MCF 10A (cell line): ENCODE data around the gene ZNF420. TPM values are rescaled to one million over a fixed set of nuclear protein-coding genes. Genes with fewer than 3 reads are reported as not detected.
"Not testable (repeated sequence)": the region's sequence is repeated elsewhere in the genome, so short reads cannot be mapped to it uniquely, and the experiment has no call there.

Source experiments
- BruUV-seq: library from RNA; stranded (reverse); fragments of 400-500 nt; replicated peaks from 2 replicates; lab custom pipeline; 2021; lab: Mats Ljungman, UMichigan
- CTCF ChIA-PET: fragments of 300-600 bp; sonication (Branson Sonifier 250); formaldehyde crosslinking; extraction: SDS; loops from one replicate; lab custom pipeline; 2021; ENCODE audit warnings: antibody characterized with exemption, inconsistent platforms; lab: Yijun Ruan, JAX
- POLR2A ChIA-PET: fragments of 300-600, 350-650 bp; sonication (Branson Sonifier 250); formaldehyde crosslinking; extraction: SDS; loops from one replicate; lab custom pipeline; 2020; ENCODE audit warnings: antibody characterized with exemption, inconsistent platforms; lab: Yijun Ruan, JAX
- DNase-seq: peaks from one replicate; pipeline ENCODE4 v3.0.0-alpha.2; 2018; ENCODE audit not compliant: unreplicated experiment
- H3K27ac Mint-ChIP-seq: one replicate; pipeline ENCODE4 v1.8.0; 2022; ENCODE audit warnings: mild to moderate bottlenecking, low read depth, mixed read lengths; ENCODE audit not compliant: unreplicated experiment
- H3K27me3 Mint-ChIP-seq: one replicate; pipeline ENCODE4 v1.8.0; 2022; ENCODE audit warnings: mixed read lengths; ENCODE audit not compliant: insufficient read depth, unreplicated experiment
- H3K36me3 Mint-ChIP-seq: one replicate; pipeline ENCODE4 v1.8.0; 2022; ENCODE audit warnings: mild to moderate bottlenecking, moderate library complexity, mixed read lengths; ENCODE audit not compliant: insufficient read depth, unreplicated experiment
- H3K4me1 Mint-ChIP-seq: one replicate; pipeline ENCODE4 v1.8.0; 2022; ENCODE audit warnings: mixed read lengths; ENCODE audit not compliant: insufficient read depth, unreplicated experiment
- H3K4me3 Mint-ChIP-seq: one replicate; pipeline ENCODE4 v1.8.0; 2022; ENCODE audit warnings: mild to moderate bottlenecking, moderate library complexity, mixed read lengths; ENCODE audit not compliant: unreplicated experiment
- H3K9me3 Mint-ChIP-seq: one replicate; pipeline ENCODE4 v1.8.0; 2022; ENCODE audit warnings: mixed read lengths; ENCODE audit not compliant: unreplicated experiment
- intact Hi-C: fragments of 100-400 bp; cut with micrococcal nuclease; formaldehyde crosslinking; loops from 2 replicates; pipeline ENCODE4 v1.14.1; 2022
- total RNA-seq: library from RNA; stranded (reverse); gene quantifications from 2 replicates; pipeline ENCODE4 v1.2.3, GENCODE V29; 2022
- TF ChIP-seq, protein P1 (sequence below): fragments of 200-600 bp; IDR thresholded peaks from one replicate; pipeline ENCODE4 v1.8.0; 2022; ENCODE audit warnings: antibody characterized with exemption, mild to moderate bottlenecking; ENCODE audit not compliant: unreplicated experiment

The ZNF420 gene
- total RNA-seq, 1 experiment from 2014 or later, result 11.0 TPM

DNA sequence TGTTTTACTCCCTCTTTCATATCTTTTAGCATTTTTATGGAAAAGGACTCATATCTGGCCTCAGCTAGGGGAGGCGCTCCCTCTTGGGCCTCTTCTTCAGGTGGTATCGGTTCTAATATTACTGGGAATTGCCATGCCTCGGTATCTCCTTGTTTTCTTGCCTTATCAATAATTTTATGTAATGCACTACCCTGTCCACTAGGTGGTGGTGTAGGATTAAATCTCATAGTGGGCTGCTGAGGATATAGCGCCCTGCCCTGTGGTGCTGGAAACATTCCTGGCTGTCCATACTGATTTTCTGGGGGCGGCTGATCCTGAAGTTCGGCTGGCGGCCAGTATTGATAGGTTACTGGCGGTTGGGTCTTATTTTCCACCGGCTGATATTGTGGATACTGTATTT, 35.8 kb downstream of the ZNF420 start:
- Mint-ChIP-seq H3K4me3 (no peak overlapping the region), H3K9me3 (peaks cover 30% of the 10 kb centered on the region), H3K27me3 (no peaks in the 10 kb centered on the region), H3K27ac (no peak overlapping the region), H3K4me1 (no peaks in the 10 kb centered on the region), H3K36me3 (peaks cover 56% of the 10 kb centered on the region)
- intact Hi-C loops, result no loop called here
- no peak for DNase-seq
- TF ChIP-seq, protein P1, sequence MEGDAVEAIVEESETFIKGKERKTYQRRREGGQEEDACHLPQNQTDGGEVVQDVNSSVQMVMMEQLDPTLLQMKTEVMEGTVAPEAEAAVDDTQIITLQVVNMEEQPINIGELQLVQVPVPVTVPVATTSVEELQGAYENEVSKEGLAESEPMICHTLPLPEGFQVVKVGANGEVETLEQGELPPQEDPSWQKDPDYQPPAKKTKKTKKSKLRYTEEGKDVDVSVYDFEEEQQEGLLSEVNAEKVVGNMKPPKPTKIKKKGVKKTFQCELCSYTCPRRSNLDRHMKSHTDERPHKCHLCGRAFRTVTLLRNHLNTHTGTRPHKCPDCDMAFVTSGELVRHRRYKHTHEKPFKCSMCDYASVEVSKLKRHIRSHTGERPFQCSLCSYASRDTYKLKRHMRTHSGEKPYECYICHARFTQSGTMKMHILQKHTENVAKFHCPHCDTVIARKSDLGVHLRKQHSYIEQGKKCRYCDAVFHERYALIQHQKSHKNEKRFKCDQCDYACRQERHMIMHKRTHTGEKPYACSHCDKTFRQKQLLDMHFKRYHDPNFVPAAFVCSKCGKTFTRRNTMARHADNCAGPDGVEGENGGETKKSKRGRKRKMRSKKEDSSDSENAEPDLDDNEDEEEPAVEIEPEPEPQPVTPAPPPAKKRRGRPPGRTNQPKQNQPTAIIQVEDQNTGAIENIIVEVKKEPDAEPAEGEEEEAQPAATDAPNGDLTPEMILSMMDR, result peak; percentile 27
- ChIA-PET POLR2A (no interaction called here), CTCF (interaction anchor here (0.6 kb wide), 1 partner anchor 12 kb away, joined by 3 read pairs; no protein-coding TSS in a partner anchor)
- BruUV-seq, result no TSS peak

DNA sequence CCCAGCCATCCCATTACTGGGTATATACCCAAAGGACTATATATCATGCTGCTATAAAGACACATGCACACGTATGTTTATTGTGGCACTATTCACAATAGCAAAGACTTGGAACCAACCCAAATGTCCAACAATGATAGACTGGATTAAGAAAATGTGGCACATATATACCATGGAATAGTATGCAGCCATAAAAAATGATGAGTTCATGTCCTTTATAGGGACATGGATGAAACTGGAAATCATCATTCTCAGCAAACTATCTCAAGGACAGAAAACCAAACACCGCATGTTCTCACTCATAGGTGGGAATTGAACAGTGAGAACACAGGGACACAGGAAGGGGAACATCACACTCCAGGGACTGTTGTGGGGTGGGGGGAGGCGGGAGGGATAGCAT, 43.9 kb downstream of the ZNF420 start:
- peaks cover 16% of the 10 kb centered on the region for H3K36me3 Mint-ChIP-seq

DNA sequence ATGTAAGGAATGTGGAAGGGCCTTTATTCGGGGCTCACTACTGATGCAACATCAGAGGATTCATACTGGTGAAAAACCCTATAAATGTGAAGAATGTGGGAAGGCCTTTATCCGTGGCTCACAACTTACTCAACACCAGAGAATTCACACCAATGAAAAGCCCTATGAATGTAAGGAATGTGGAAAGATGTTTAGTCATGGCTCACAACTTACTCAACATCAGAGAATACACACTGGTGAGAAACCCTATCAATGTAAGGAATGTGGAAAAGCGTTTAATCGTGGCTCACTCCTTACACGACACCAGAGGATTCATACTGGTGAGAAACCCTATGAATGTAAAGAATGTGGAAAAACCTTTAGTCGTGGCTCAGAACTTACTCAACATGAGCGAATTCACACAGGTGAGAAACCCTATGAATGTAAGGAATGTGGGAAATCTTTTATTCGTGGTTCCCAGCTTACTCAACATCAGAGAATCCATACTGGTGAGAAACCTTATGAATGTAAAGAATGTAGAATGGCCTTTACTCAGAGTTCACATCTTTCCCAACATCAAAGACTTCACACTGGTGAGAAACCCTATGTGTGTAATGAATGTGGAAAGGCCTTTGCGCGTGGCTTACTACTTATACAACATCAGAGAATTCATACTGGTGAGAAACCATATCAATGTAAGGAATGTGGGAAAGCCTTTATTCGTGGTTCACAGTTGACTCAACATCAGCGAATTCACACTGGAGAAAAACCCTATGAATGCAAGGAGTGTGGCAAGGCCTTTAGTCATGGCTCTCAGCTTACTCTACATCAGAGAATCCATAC, 50.0 kb downstream of the ZNF420 start:
- Mint-ChIP-seq H3K4me3 (no peak overlapping the region), H3K27me3 (no peaks in the 10 kb centered on the region), H3K36me3 (peaks cover 40% of the 10 kb centered on the region), H3K4me1 (no peaks in the 10 kb centered on the region), H3K27ac (no peak overlapping the region), H3K9me3 (peaks cover 53% of the 10 kb centered on the region)
- TF ChIP-seq, protein P1, result no peak
- BruUV-seq, result no TSS peak
- intact Hi-C loops, result no loop called here
- CTCF ChIA-PET, result no interaction called here
- POLR2A ChIA-PET, result no interaction called here
- DNase-seq, result peak; percentile 5

More for the DNA sequence above, 43.9 kb downstream of the ZNF420 start:
- POLR2A ChIA-PET, H3K4me1 Mint-ChIP-seq, H3K27me3 Mint-ChIP-seq, CTCF ChIA-PET, BruUV-seq, intact Hi-C loops, H3K4me3 Mint-ChIP-seq, H3K27ac Mint-ChIP-seq, DNase-seq: not testable (repeated sequence)
- H3K9me3 Mint-ChIP-seq, result peaks cover 55% of the 10 kb centered on the region

DNA sequence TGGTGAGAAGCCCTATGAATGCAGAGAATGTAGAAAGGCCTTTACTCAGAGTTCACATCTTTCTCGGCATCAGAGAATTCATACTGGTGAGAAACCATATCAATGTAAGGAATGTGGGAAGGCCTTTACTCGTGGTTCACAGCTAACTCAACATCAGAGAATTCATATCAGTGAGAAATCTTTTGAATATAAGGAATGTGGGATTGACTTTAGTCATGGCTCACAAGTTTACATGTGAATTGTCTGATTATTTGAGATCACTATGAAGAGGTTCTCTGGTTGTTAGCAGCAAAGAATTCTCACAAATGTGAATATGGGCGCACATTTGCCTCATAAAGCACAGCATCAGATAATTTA, 50.6 kb downstream of the ZNF420 start:
- POLR2A ChIA-PET, result no interaction called here
- peaks cover 55% of the 10 kb centered on the region for H3K9me3 Mint-ChIP-seq
- H3K27ac Mint-ChIP-seq, result no peak overlapping the region
- no peak for DNase-seq
- CTCF ChIA-PET, result no interaction called here
- H3K36me3 Mint-ChIP-seq, result peaks cover 43% of the 10 kb centered on the region
- no peaks in the 10 kb centered on the region for H3K4me1 Mint-ChIP-seq
- no TSS peak for BruUV-seq
- TF ChIP-seq, protein P1, result no peak
- H3K27me3 Mint-ChIP-seq, result no peaks in the 10 kb centered on the region
- intact Hi-C loops, result no loop called here
- H3K4me3 Mint-ChIP-seq, result no peak overlapping the region
